Naive B cell (primary cell): Measurements from ENCODE around the gene HECTD4. TPM values are rescaled to one million over a fixed set of nuclear protein-coding genes. Genes with fewer than 3 reads are reported as not detected.
A peak's percentile ranks its signal among the peaks of the same experiment; 100 is the strongest.

ENCODE experiments used
- ATAC-seq, 2 donors: fragments of 150-1000 bp; cut with Tn5 transposase; 2 replicates each; pipeline ENCODE4 v1.10.0; 2021; ENCODE audit warnings: low read depth in 2 of 2, mild to moderate bottlenecking in 2 of 2, moderate library complexity in 2 of 2
- DNase-seq: peaks from one replicate; pipeline ENCODE4 v3.0.0; 2022
- H3K27ac Mint-ChIP-seq, 6 donors: one replicate each; pipeline ENCODE4 v1.8.0; 2020 to 2022; ENCODE audit warnings: mild to moderate bottlenecking in 6 of 6, mixed read lengths in 6 of 6, moderate library complexity in 5 of 6, inconsistent platforms in 2 of 6
- H3K27me3 Mint-ChIP-seq, 3 donors: one replicate each; pipeline ENCODE4 v1.8.0; 2021 to 2022; ENCODE audit warnings: mixed read lengths in 3 of 3, mild to moderate bottlenecking in 1 of 3
- H3K36me3 Mint-ChIP-seq, 2 donors: one replicate each; pipeline ENCODE4 v1.8.0; 2020 to 2022; ENCODE audit warnings: mixed read lengths in 2 of 2, inconsistent platforms in 1 of 2, mild to moderate bottlenecking in 1 of 2
- H3K4me1 Mint-ChIP-seq, 3 donors: one replicate each; pipeline ENCODE4 v1.8.0; 2020 to 2022; ENCODE audit warnings: mixed read lengths in 3 of 3, inconsistent platforms in 1 of 3, mild to moderate bottlenecking in 1 of 3, moderate library complexity in 1 of 3
- H3K4me3 Mint-ChIP-seq, 8 donors: one replicate each; pipeline ENCODE4 v1.8.0; 2020 to 2022; ENCODE audit warnings: mild to moderate bottlenecking in 8 of 8, mixed read lengths in 8 of 8, moderate library complexity in 8 of 8, inconsistent platforms in 2 of 8
- H3K9me3 Mint-ChIP-seq, 7 donors: one replicate each; pipeline ENCODE4 v1.8.0; 2020 to 2022; ENCODE audit warnings: mixed read lengths in 7 of 7, mild to moderate bottlenecking in 5 of 7, inconsistent platforms in 2 of 7, moderate library complexity in 1 of 7
- polyA plus RNA-seq, 6 donors: library from polyadenylated mRNA; unstranded; fragments of 300-500 nt; fragmentation: Illumina TruSeq; gene quantifications; one replicate each; pipeline ENCODE4 v1.2.3, GENCODE V29; 2021; ENCODE audit warnings: low read depth in 6 of 6

Gene HECTD4
- polyA plus RNA-seq, 6 donors from 2014 or later = 6.1 to 19.1 (median 8.0) TPM

- Mint-ChIP-seq H3K4me3 (no peak overlapping the region), H3K27me3 (no peaks in the 10 kb centered on the region), H3K36me3 (peaks cover 14 to 21% of the 10 kb centered on the region in 2 donors), H3K9me3 (no peaks in the 10 kb centered on the region), H3K27ac (peak overlapping the region in 1 of 6 donors; percentile 62), H3K4me1 (no peaks in the 10 kb centered on the region)
- DNase-seq (no peak), ATAC-seq (no peak)
These were observed 202.3 kb downstream of the HECTD4 start for GRCh38 chr12:112179916-112180315.

DNA sequence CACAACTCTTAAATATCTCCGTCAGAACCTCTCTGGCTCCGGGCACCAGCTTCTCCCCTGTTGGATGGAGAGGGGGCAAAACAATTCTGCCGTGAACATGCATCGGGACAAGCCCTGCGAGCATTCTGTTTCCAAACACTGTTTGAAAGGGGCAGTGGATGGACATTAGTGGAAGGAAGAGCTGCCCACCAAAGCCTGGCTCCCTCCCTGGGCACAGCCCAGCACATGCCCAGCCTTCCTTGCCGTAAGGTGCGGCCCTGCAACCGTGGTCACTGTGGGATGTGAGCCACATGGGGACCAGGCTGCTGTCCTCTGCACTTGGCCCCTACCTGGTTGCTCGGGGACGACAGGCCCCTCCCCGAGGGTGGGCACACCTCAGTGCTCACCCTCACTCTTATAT lies 202.9 kb downstream of the HECTD4 start:
- Mint-ChIP-seq H3K4me1 (no peaks in the 10 kb centered on the region), H3K4me3 (no peak overlapping the region), H3K27ac (no peak overlapping the region), H3K36me3 (peaks cover 14 to 22% of the 10 kb centered on the region in 2 donors), H3K9me3 (no peaks in the 10 kb centered on the region), H3K27me3 (no peaks in the 10 kb centered on the region)
- no peak for DNase-seq
- no peak for ATAC-seq

- DNase-seq (no peak), ATAC-seq (no peak)
- no peaks in the 10 kb centered on the region for H3K27me3 Mint-ChIP-seq
- no peak overlapping the region for H3K4me3 Mint-ChIP-seq
- peaks cover 14 to 21% of the 10 kb centered on the region in 2 donors for H3K36me3 Mint-ChIP-seq
- no peaks in the 10 kb centered on the region for H3K9me3 Mint-ChIP-seq
- peak overlapping the region in 2 of 6 donors; percentile 62 to 80 for H3K27ac Mint-ChIP-seq
- H3K4me1 Mint-ChIP-seq = no peaks in the 10 kb centered on the region
These were observed 203.4 kb downstream of the HECTD4 start for GRCh38 chr12:112178796-112179195.

DNA sequence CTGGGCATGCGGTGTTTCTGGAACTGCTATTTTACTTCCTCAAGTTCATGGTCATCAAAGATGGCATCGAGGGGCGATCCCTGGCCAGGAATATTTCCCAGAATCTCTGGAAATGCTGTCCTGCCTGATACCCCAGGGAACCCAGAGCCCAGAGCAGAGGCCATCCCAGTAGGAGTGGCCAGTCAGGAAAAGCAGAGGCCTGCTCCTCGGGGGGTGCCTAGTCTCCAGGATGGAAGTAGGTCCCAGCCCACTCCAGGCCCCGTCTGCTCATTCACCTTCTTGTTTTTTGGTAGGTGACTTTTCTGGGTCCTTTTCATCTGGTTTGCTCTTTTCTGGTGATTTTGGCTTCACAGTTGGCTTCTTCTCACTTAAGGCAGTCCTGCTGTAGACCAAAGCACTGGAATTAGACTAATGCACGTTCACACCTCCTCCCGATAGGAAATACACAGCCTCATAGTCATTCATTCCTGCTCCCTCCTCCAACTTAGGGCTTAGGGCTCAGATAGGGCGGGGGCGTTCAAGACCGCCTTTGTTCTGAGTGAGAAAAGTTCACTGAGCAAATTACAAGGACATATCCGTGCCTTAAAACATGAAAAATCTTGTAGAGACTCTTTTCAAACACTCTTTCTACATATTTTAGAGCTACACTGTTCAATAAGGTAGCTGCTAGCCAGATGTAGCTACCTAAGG lies 205.8 kb downstream of the HECTD4 start:
- Mint-ChIP-seq H3K9me3 (no peaks in the 10 kb centered on the region), H3K27ac (peak overlapping the region in 2 of 6 donors; percentile 38 to 81), H3K4me1 (no peaks in the 10 kb centered on the region), H3K4me3 (no peak overlapping the region), H3K36me3 (peaks cover 11 to 14% of the 10 kb centered on the region in 2 donors), H3K27me3 (no peaks in the 10 kb centered on the region)
- DNase-seq = no peak
- ATAC-seq = no peak

- Mint-ChIP-seq H3K27ac (peak overlapping the region in 4 of 6 donors; percentile 52 to 90 (median 76)), H3K9me3 (no peaks in the 10 kb centered on the region), H3K27me3 (no peaks in the 10 kb centered on the region), H3K36me3 (peaks cover 11 to 14% of the 10 kb centered on the region in 2 donors), H3K4me1 (peaks cover 0 to under 1% (median under 1%) of the 10 kb centered on the region in 3 donors), H3K4me3 (no peak overlapping the region)
- DNase-seq (no peak), ATAC-seq (no peak)
These were observed 206.7 kb downstream of the HECTD4 start for GRCh38 chr12:112175361-112176155.

GRCh38 chr12:112172556-112173324 lies 209.5 kb downstream of the HECTD4 start:
- DNase-seq = no peak
- Mint-ChIP-seq H3K27ac (peak overlapping the region in 1 of 6 donors; percentile 27), H3K4me3 (no peak overlapping the region), H3K9me3 (no peaks in the 10 kb centered on the region), H3K27me3 (no peaks in the 10 kb centered on the region), H3K36me3 (peaks cover 11 to 24% of the 10 kb centered on the region in 2 donors), H3K4me1 (peaks cover 5 to 9% (median 7%) of the 10 kb centered on the region in 3 donors)
- no peak for ATAC-seq

DNA sequence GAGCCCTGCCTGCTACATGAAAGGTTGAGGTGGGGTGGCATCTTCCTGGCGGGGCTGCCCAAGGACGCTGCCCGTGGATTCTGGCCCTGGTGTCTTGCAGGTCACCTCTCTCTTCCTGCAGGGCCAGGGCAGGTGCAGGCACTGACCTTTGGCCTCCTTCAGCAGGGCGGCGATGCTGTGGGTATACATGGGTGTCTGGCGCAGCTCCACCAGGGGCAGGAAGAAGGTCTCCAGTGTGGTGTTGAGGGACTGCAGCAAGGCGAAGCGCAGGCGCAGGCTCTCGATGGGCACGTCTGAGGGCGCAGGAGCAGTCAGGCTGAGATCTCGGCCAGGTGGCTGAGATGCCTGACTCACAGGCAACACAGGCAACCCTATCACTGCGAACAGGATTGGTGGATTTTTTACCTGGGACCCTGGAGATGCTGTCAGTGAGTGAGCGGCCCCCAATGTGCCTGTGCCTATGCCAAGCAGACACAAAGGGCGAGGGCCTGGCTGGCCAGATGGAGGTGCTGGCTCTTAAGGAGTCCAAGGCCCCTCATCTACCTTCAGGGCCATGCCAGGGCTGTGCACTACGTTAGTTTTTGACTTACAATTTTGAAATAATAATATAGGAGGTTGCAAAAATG lies 211.1 kb downstream of the HECTD4 start:
- no peak overlapping the region for H3K4me3 Mint-ChIP-seq
- H3K4me1 Mint-ChIP-seq = peaks cover 5 to 9% (median 7%) of the 10 kb centered on the region in 3 donors
- peak overlapping the region in 3 of 6 donors; percentile 36 to 81 (median 79) for H3K27ac Mint-ChIP-seq
- H3K27me3 Mint-ChIP-seq = no peaks in the 10 kb centered on the region
- H3K9me3 Mint-ChIP-seq = no peaks in the 10 kb centered on the region
- peaks cover 10 to 22% of the 10 kb centered on the region in 2 donors for H3K36me3 Mint-ChIP-seq
- no peak for DNase-seq
- no peak for ATAC-seq

GRCh38 chr12:112170376-112170775 lies 211.9 kb downstream of the HECTD4 start:
- H3K27me3 Mint-ChIP-seq = no peaks in the 10 kb centered on the region
- no peak overlapping the region for H3K4me3 Mint-ChIP-seq
- DNase-seq = peak; percentile 8
- H3K36me3 Mint-ChIP-seq = peaks cover 5 to 15% of the 10 kb centered on the region in 2 donors
- ATAC-seq = peak; percentile 35 to 44
- no peaks in the 10 kb centered on the region for H3K9me3 Mint-ChIP-seq
- peak overlapping the region in 3 of 6 donors; percentile 69 to 88 (median 69) for H3K27ac Mint-ChIP-seq
- H3K4me1 Mint-ChIP-seq = peaks cover 5 to 11% (median 9%) of the 10 kb centered on the region in 3 donors

GRCh38 chr12:112169966-112170365 lies 212.3 kb downstream of the HECTD4 start:
- ATAC-seq = no peak
- no peaks in the 10 kb centered on the region for H3K27me3 Mint-ChIP-seq
- H3K36me3 Mint-ChIP-seq = peaks cover under 1 to 10% of the 10 kb centered on the region in 2 donors
- H3K27ac Mint-ChIP-seq = peak overlapping the region in 4 of 6 donors; percentile 47 to 88 (median 69)
- DNase-seq = no peak
- H3K9me3 Mint-ChIP-seq = no peaks in the 10 kb centered on the region
- peak overlapping the region in 1 of 8 donors; percentile 72 for H3K4me3 Mint-ChIP-seq
- H3K4me1 Mint-ChIP-seq = peaks cover 5 to 11% (median 9%) of the 10 kb centered on the region in 3 donors

DNA sequence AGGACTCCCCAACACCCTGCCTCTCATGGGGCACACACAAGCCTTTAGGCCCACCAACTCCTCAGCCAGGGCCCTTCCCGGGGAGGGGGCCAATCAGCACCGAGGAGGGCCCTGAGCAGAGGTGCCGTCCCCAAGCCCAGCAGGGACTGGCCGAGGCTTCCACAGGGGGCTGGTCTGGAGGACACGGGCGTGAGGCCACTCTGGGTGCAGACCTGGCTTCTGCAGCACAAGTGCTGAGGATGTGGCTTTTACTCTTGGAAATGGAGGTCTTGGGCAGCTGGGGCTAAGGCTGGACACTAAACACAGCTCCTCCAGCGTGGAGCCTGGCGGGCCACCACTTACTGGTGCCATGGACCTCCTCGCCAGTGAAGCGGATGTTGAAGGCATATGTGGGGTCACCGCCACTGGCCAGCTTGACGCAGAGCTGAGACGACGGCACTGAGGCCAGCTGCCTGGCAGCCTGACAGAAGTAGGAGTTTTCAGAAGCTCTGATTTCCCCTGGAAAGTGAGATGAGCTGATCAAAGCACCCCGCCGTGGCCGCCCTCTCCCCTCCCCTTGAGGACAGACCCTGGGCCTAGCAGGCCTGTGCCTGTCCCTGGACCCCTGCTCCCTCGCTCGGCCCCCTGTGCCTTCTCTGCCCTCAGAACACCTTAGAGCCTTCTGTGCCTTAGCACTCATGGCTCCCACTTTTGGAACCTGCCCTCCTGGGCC lies 212.9 kb downstream of the HECTD4 start:
- Mint-ChIP-seq H3K27ac (peak overlapping the region in 2 of 6 donors; percentile 47 to 69), H3K36me3 (peaks cover 0 to 10% of the 10 kb centered on the region in 2 donors), H3K27me3 (no peaks in the 10 kb centered on the region), H3K9me3 (no peaks in the 10 kb centered on the region), H3K4me3 (no peak overlapping the region), H3K4me1 (peaks cover 5 to 11% (median 9%) of the 10 kb centered on the region in 3 donors)
- ATAC-seq = no peak
- DNase-seq = no peak

- ATAC-seq = no peak
- Mint-ChIP-seq H3K4me1 (peaks cover 5 to 11% (median 9%) of the 10 kb centered on the region in 3 donors), H3K27ac (peak overlapping the region in 1 of 6 donors; percentile 49), H3K4me3 (peak overlapping the region in 1 of 8 donors; percentile 42), H3K9me3 (no peaks in the 10 kb centered on the region), H3K27me3 (no peaks in the 10 kb centered on the region), H3K36me3 (peaks cover 0 to 10% of the 10 kb centered on the region in 2 donors)
- no peak for DNase-seq
These were observed 213.7 kb downstream of the HECTD4 start for GRCh38 chr12:112168561-112168971.

GRCh38 chr12:112167718-112168525 lies 214.3 kb downstream of the HECTD4 start:
- H3K9me3 Mint-ChIP-seq = no peaks in the 10 kb centered on the region
- H3K36me3 Mint-ChIP-seq = peaks cover 2 to 12% of the 10 kb centered on the region in 2 donors
- H3K4me1 Mint-ChIP-seq = peaks cover 5 to 11% (median 9%) of the 10 kb centered on the region in 3 donors
- no peaks in the 10 kb centered on the region for H3K27me3 Mint-ChIP-seq
- H3K27ac Mint-ChIP-seq = peak overlapping the region in 1 of 6 donors; percentile 49
- H3K4me3 Mint-ChIP-seq = peak overlapping the region in 1 of 8 donors; percentile 42
- ATAC-seq = no peak
- no peak for DNase-seq
